K562 (cell line): Measurements from ENCODE around the gene MIEF1. TPM values are rescaled to one million over a fixed set of nuclear protein-coding genes. Genes with fewer than 3 reads are reported as not detected.

Experiments used
- AFF4 ChIP-seq: sonication (generic); formaldehyde crosslinking; IDR thresholded peaks from 2 replicates; pipeline ENCODE4 v1.8.0; 2023; ENCODE audit warnings: mild to moderate bottlenecking, missing genetic modification reagents
- BCLAF1 ChIP-seq, 2 experiments: fragments of 450-650 bp in 1 of 2; IDR thresholded peaks; 2 replicates each; pipeline ENCODE4 v1.6.1; 2011 to 2017; ENCODE audit warnings: low read depth in 2 of 2, antibody characterized with exemption in 1 of 2, borderline replicate concordance in 1 of 2, low read length in 1 of 2, mild to moderate bottlenecking in 1 of 2, mixed read lengths in 1 of 2; ENCODE audit not compliant: control insufficient read depth in 1 of 2
- CXXC5 ChIP-seq: fragments of 250-450 bp; sonication (Bioruptor Pico); IDR thresholded peaks from 2 replicates; pipeline ENCODE4 v1.8.0; 2022; ENCODE audit warnings: inconsistent platforms, mild to moderate bottlenecking, moderate library complexity
- EHMT2 ChIP-seq: fragments of 450-650 bp; IDR thresholded peaks from 2 replicates; pipeline ENCODE4 v1.6.1; 2018; ENCODE audit warnings: antibody characterized with exemption
- ESRRB ChIP-seq: fragments of 250-450 bp; sonication (Bioruptor Pico); IDR thresholded peaks from 2 replicates; pipeline ENCODE4 v1.5.0; 2020; ENCODE audit warnings: mild to moderate bottlenecking, moderate library complexity, borderline replicate concordance
- HMGN3 ChIP-seq: IDR thresholded peaks from 2 replicates; pipeline ENCODE4 v1.6.1; 2011; ENCODE audit warnings: borderline replicate concordance, low read depth, mild to moderate bottlenecking, mixed read lengths, low read length; ENCODE audit not compliant: insufficient read length; ENCODE audit errors: extremely low read depth
- NEUROD1 ChIP-seq: fragments of 150-350 bp; IDR thresholded peaks from 2 replicates; pipeline ENCODE4 v1.6.1; 2014; ENCODE audit warnings: borderline replicate concordance, low read length, low read depth; ENCODE audit not compliant: partially characterized antibody
- POLR2G ChIP-seq: fragments of 200-400 bp; formaldehyde crosslinking; IDR thresholded peaks from 2 replicates; pipeline ENCODE4 v1.6.1; 2017; ENCODE audit warnings: low read depth, mild to moderate bottlenecking, antibody characterized with exemption, low read length, moderate library complexity
- PRMT5 ChIP-seq: sonication (generic); formaldehyde crosslinking; IDR thresholded peaks from 2 replicates; pipeline ENCODE4 v1.5.0; 2020; ENCODE audit warnings: missing genetic modification reagents
- RCOR1 ChIP-seq, 2 experiments: IDR thresholded peaks; 2 replicates each; pipeline ENCODE4 v1.6.1; 2012; ENCODE audit warnings: low read depth in 2 of 2, low read length in 2 of 2, borderline replicate concordance in 1 of 2, improper control_type of control experiment in 1 of 2
- TAF9B ChIP-seq: fragments of 450-650 bp; IDR thresholded peaks from 2 replicates; pipeline ENCODE4 v1.6.1; 2018; ENCODE audit warnings: mild to moderate bottlenecking; ENCODE audit not compliant: partially characterized antibody
- polyA plus RNA-seq, 8 experiments: library from polyadenylated mRNA; depleted of rRNA in 4 of 8; stranded (reverse) in 5 of 8; unstranded in 3 of 8; fragments of >200 nt; fragmentation: Nextera tagmentation in 2 of 8; fragmentation: Illumina TruSeq in 1 of 8; extraction: Ambion mirVana in 2 of 8; extraction: Trizol in 1 of 8; gene quantifications; 2 replicates each; pipeline versions ENCODE4 v1.2.1 to v1.2.3, GENCODE V29; 2011 to 2014; ENCODE audit warnings: inconsistent platforms in 1 of 8, missing spikeins in 1 of 8
- total RNA-seq, 7 experiments: library from RNA; depleted of rRNA in 6 of 7; stranded (reverse); fragments of >200 nt in 6 of 7; fragmentation: Illumina TruSeq in 2 of 7; extraction: Trizol in 2 of 7; gene quantifications; 2 replicates each; pipeline versions ENCODE4 v1.2.1 to v1.2.3, GENCODE V29; 2011 to 2021; ENCODE audit warnings: low replicate concordance in 1 of 7
- TF ChIP-seq, protein P1 (sequence below): fragments of 250-450 bp; sonication (Bioruptor Pico); IDR thresholded peaks from 2 replicates; pipeline ENCODE4 v1.4.0; 2020

MIEF1 gene
- total and polyA plus RNA-seq, 9 of the 15 experiments (the other 6 are each of a cell fraction or from before 2014, with no cell fraction given), result 10.9 to 51.8 (median 25.5) TPM

DNA sequence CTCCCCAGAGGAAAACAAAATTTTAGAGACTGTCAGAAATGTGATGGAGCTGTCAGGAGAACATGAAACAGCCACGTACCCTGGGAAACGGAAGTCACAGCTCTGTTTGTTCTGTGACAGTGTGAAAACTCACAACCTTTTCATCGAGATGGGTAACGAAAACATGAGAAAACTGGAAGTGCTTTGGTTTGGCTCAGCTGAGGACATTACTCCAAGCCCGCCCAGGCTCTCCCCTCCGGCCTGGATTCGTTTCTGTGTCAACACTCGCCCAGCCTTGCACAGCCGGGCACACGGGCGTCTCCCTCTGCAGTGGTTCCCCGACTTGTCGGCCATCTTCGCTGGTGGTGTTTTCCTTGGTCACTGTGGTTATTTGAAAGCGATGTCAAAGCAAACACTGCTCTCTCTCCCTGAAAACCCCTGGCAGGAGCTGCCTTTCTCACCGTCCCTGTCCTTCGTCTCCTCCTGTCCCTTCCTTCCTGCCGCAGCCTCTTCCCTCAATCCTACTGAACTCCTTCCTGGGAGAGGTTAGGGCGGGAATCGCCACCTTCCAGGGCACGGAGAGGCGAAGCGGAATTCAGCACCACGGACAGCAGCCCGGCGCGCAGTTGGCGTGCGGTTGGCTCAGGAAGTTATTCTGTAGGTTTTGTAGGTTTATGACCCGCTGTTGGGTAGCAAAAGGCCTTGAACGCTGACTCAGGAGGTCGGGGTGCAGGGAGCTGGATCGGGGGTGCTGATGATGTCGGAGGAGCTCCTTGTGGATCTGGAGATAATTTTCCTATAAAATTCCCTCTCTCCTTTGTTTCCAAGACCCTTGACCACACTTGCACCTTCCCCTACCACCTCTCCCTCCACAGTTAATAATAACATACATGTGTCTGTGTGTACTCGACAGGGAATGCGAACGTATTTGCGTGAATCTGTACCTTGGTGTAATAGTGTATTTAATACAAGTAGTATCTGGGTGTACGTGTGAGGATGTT, 43.6 kb downstream of the MIEF1 start (continued):
- TF ChIP-seq BCLAF1 (IDR thresholded peaks at IDR 0.05; ENCODE audit: borderline replicate concordance in 1 of 2, control insufficient read depth in 1 of 2, low read depth in 2 of 2, low read length in 1 of 2) (no peak), EHMT2 (peak; percentile 99), CXXC5 (CRISPR knock-in tag) (peak; percentile 82), RCOR1 (IDR thresholded peaks at IDR 0.05; ENCODE audit: borderline replicate concordance in 1 of 2, low read depth in 2 of 2, low read length in 2 of 2) (peak in 1 of 2 experiments; percentile 36; a peak in 1 of 4 replicates), AFF4 (0 out of 2 replicates have a peak, but pooled peaks have one; percentile 51), PRMT5 (CRISPR knock-in tag) (no peak), ESRRB (no peak), POLR2G (no peak), HMGN3 (no peak), NEUROD1 (no peak), TAF9B (no peak)
- TF ChIP-seq, protein P1, sequence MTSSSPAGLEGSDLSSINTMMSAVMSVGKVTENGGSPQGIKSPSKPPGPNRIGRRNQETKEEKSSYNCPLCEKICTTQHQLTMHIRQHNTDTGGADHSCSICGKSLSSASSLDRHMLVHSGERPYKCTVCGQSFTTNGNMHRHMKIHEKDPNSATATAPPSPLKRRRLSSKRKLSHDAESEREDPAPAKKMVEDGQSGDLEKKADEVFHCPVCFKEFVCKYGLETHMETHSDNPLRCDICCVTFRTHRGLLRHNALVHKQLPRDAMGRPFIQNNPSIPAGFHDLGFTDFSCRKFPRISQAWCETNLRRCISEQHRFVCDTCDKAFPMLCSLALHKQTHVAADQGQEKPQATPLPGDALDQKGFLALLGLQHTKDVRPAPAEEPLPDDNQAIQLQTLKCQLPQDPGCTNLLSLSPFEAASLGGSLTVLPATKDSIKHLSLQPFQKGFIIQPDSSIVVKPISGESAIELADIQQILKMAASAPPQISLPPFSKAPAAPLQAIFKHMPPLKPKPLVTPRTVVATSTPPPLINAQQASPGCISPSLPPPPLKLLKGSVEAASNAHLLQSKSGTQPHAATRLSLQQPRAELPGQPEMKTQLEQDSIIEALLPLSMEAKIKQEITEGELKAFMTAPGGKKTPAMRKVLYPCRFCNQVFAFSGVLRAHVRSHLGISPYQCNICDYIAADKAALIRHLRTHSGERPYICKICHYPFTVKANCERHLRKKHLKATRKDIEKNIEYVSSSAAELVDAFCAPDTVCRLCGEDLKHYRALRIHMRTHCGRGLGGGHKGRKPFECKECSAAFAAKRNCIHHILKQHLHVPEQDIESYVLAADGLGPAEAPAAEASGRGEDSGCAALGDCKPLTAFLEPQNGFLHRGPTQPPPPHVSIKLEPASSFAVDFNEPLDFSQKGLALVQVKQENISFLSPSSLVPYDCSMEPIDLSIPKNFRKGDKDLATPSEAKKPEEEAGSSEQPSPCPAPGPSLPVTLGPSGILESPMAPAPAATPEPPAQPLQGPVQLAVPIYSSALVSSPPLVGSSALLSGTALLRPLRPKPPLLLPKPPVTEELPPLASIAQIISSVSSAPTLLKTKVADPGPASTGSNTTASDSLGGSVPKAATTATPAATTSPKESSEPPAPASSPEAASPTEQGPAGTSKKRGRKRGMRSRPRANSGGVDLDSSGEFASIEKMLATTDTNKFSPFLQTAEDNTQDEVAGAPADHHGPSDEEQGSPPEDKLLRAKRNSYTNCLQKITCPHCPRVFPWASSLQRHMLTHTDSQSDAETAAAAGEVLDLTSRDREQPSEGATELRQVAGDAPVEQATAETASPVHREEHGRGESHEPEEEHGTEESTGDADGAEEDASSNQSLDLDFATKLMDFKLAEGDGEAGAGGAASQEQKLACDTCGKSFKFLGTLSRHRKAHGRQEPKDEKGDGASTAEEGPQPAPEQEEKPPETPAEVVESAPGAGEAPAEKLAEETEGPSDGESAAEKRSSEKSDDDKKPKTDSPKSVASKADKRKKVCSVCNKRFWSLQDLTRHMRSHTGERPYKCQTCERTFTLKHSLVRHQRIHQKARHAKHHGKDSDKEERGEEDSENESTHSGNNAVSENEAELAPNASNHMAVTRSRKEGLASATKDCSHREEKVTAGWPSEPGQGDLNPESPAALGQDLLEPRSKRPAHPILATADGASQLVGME (CRISPR knock-in tag), result no peak
